GM18520 (cell line): ENCODE results near the gene SPEM1.

Experiments
- ATAC-seq: cut with Tn5 transposase; IDR thresholded peaks from one replicate; pipeline ENCODE4 v1.9.1; 2021; ENCODE audit not compliant: unreplicated experiment

SPEM1 gene

GRCh38 chr17:7440113-7440833 is 20.1 kb downstream of the SPEM1 start:
- ATAC-seq, result no peak

GRCh38 chr17:7440834-7441195 is 20.7 kb downstream of the SPEM1 start:
- no peak for ATAC-seq

GRCh38 chr17:7441266-7441665 is 21.1 kb downstream of the SPEM1 start:
- no peak for ATAC-seq

GRCh38 chr17:7442142-7442541 is 22.0 kb downstream of the SPEM1 start:
- ATAC-seq, result no peak

GRCh38 chr17:7443499-7444485 is 23.7 kb downstream of the SPEM1 start:
- ATAC-seq, result no peak

GRCh38 chr17:7444682-7445618 is 24.8 kb downstream of the SPEM1 start, which contains the start of gene CHRNB1:
CHRNB1 (plus strand) TSS chr17:7445061; CDS start chr17:7445128, 67 bp downstream.
- ATAC-seq, result no peak

GRCh38 chr17:7445619-7445968 is 25.5 kb downstream of the SPEM1 start:
- ATAC-seq, result no peak

GRCh38 chr17:7448461-7448860 is 28.3 kb downstream of the SPEM1 start:
- ATAC-seq, result no peak

- no peak for ATAC-seq
Observed at GRCh38 chr17:7459961-7460545, 39.9 kb downstream of the SPEM1 start.

- ATAC-seq, result no peak
Observed at GRCh38 chr17:7460850-7461660, 40.9 kb downstream of the SPEM1 start.

- ATAC-seq, result no peak
Observed at GRCh38 chr17:7462474-7463371, 42.6 kb downstream of the SPEM1 start.

GRCh38 chr17:7463372-7463846 is 43.3 kb downstream of the SPEM1 start:
- ATAC-seq, result no peak

GRCh38 chr17:7464081-7464480 is 44.0 kb downstream of the SPEM1 start:
- no peak for ATAC-seq

- no peak for ATAC-seq
Observed at GRCh38 chr17:7465597-7466275, 45.6 kb downstream of the SPEM1 start.

GRCh38 chr17:7466318-7466638 is 46.2 kb downstream of the SPEM1 start:
- no peak for ATAC-seq

- no peak for ATAC-seq
Observed at GRCh38 chr17:7466639-7467341, 46.7 kb downstream of the SPEM1 start.

- ATAC-seq, result no peak
Observed at GRCh38 chr17:7467498-7467897, 47.4 kb downstream of the SPEM1 start.

GRCh38 chr17:7468290-7468689 is 48.2 kb downstream of the SPEM1 start:
- ATAC-seq, result no peak
